GM11168 (cell line): ENCODE data around the gene MED12.

Experiments used
- in situ Hi-C: fragments of 300-500 bp; cut with MboI; formaldehyde crosslinking; loops from one replicate; pipeline ENCODE4 v1.12.0; 2022; ENCODE audit warnings: low sequenced_read_pairs; ENCODE audit not compliant: unreplicated experiment

Gene MED12

GRCh38 chrX:71184092-71184491 lies 65.7 kb downstream of the MED12 start:
- in situ Hi-C loops, result no loop called here

DNA sequence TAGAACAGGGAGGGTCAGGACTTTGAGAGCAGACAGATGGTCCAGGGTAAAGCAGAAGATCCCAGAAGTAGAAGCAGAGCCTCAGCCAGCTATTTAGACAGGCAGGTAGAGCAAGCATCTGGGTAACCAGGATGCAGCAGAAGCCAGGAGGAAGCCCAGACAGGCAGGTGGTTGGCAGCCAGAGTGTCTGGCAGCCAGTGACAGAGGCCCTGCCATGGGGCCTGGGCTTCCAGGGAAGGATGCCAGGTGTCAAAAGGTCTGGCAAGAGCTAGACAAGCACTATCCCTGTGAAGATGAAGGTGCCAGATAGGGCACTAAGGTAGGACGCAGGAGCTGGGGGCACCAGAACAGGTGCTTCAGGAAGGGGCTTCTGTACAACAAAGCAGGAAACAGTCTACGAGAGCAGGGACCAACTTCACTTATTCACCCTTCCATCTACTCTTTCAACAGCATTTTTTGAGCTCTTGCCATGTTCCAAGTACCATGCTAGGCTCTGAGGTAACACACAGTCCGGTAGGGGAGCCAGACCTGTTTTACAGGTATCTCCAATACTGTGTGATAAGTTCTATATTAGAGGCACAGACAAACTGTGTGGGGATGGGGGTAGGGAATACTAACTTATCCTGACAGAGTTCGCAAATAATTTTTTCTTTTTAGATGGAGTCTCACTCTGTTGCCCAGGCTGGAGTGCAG lies 66.6 kb downstream of the MED12 start:
- in situ Hi-C loops, result no loop called here

- in situ Hi-C loops, result no loop called here
These were observed 72.9 kb downstream of the MED12 start for GRCh38 chrX:71191248-71191647.
